Hepatocyte (in vitro differentiated cells): ENCODE measurements around the gene WBP1L. TPM values are rescaled to one million over a fixed set of nuclear protein-coding genes. Genes with fewer than 3 reads are reported as not detected.

Experiments
- DNase-seq: peaks from one replicate; pipeline ENCODE4 v3.0.0-alpha.2; 2016; ENCODE audit warnings: low spot score
- H2AFZ ChIP-seq: fragments of 200-600 bp; sonication (generic); 2 replicates; pipeline ENCODE4 v1.6.0; 2016; ENCODE audit warnings: antibody characterized with exemption, mild to moderate bottlenecking
- H3K27ac ChIP-seq: fragments of 200-600 bp; sonication (generic); 2 replicates; pipeline ENCODE4 v1.5.1; 2016; ENCODE audit warnings: mild to moderate bottlenecking
- H3K27me3 ChIP-seq: fragments of 200-600 bp; sonication (generic); 2 replicates; pipeline ENCODE4 v1.6.1; 2016
- H3K36me3 ChIP-seq: fragments of 200-600 bp; sonication (generic); replicated peaks from 2 replicates; pipeline ENCODE4 v1.5.1; 2016; ENCODE audit warnings: low read depth; ENCODE audit not compliant: insufficient read depth
- H3K4me1 ChIP-seq: fragments of 200-600 bp; sonication (generic); 2 replicates; pipeline ENCODE4 v1.5.1; 2016; ENCODE audit warnings: mild to moderate bottlenecking, moderate library complexity; ENCODE audit not compliant: insufficient read depth
- H3K4me2 ChIP-seq: fragments of 200-600 bp; sonication (generic); 2 replicates; pipeline ENCODE4 v1.6.0; 2016
- H3K4me3 ChIP-seq: fragments of 200-600 bp; sonication (generic); 2 replicates; pipeline ENCODE4 v1.5.1; 2016; ENCODE audit warnings: mild to moderate bottlenecking
- H3K79me2 ChIP-seq: fragments of 200-600 bp; sonication (generic); 2 replicates; pipeline ENCODE4 v1.6.0; 2017; ENCODE audit warnings: mild to moderate bottlenecking
- H3K9me2 ChIP-seq: fragments of 200-600 bp; sonication (generic); replicated peaks from 2 replicates; pipeline ENCODE4 v1.6.0; 2017; ENCODE audit warnings: mild to moderate bottlenecking; ENCODE audit not compliant: insufficient read depth
- H3K9me3 ChIP-seq: fragments of 200-600 bp; sonication (generic); 2 replicates; pipeline ENCODE4 v1.5.1; 2016; ENCODE audit warnings: low read depth, mild to moderate bottlenecking
- H4K20me1 ChIP-seq: fragments of 200-600 bp; sonication (generic); 2 replicates; pipeline ENCODE4 v1.6.0; 2016; ENCODE audit warnings: mild to moderate bottlenecking; ENCODE audit not compliant: insufficient read depth, poor library complexity, severe bottlenecking
- EZH2 ChIP-seq: fragments of 200-600 bp; sonication (generic); IDR thresholded peaks from 2 replicates; pipeline ENCODE4 v1.6.1; 2016; ENCODE audit warnings: antibody characterized with exemption, mild to moderate bottlenecking, borderline replicate concordance
- EZH2phosphoT487 ChIP-seq: fragments of 200-600 bp; sonication (generic); IDR thresholded peaks from one replicate; pipeline ENCODE4 v1.6.1; 2018; ENCODE audit warnings: antibody characterized with exemption, mild to moderate bottlenecking, low read depth, moderate library complexity; ENCODE audit not compliant: unreplicated experiment, severe bottlenecking
- WGBS: methylation state at CpG from one replicate; pipeline ENCODE4 v1.1.6; 2016; ENCODE audit warnings: low lambda C conversion rate; ENCODE audit errors: missing lambda C conversion rate; 5-methylcytosine and 5-hydroxymethylcytosine counted together
- polyA plus RNA-seq: library from polyadenylated mRNA; unstranded; fragments of >200 nt; fragmentation: Nextera tagmentation; extraction: Ambion mirVana; gene quantifications from 2 replicates; pipeline ENCODE4 v1.2.1, GENCODE V29; 2016
- total RNA-seq: library from RNA; depleted of rRNA; stranded (reverse); fragments of >200 nt; gene quantifications from 2 replicates; pipeline ENCODE4 v1.2.3, GENCODE V29; 2014
- TF ChIP-seq, protein P1 (sequence below): fragments of 200-600 bp; sonication (generic); IDR thresholded peaks from 2 replicates; pipeline ENCODE4 v1.5.1; 2016; ENCODE audit warnings: antibody characterized with exemption, mild to moderate bottlenecking; ENCODE audit not compliant: poor library complexity

WBP1L gene
- total and polyA plus RNA-seq, 2 experiments from 2014 or later, result 21.6 to 57.1 TPM

DNA sequence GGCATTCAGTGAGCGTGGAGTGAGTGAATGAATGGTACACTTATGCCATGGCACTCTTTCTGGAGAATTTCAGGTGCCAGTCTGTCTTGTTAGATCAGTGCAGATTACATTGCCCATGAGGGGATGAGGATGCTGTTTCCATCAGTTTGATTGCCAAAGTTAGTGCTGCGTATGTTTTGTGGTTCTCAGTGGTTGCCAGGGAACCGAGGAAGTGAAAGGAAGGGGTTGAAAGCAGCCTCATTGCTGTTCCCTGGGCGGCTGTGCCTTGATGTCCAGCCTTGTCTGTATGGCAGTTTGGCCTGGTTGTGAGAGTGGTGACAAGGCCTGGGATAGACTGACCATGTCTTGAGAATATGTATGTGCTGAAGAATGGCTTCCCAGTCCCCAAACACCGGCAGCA, 30.2 kb downstream of the WBP1L start:
- H3K27ac ChIP-seq, result no peak overlapping the region
- H3K9me2 ChIP-seq, result no peaks in the 10 kb centered on the region
- peaks cover 67% of the 10 kb centered on the region for H3K4me1 ChIP-seq
- no peak for DNase-seq
- no peaks in the 10 kb centered on the region for H3K9me3 ChIP-seq
- no peak overlapping the region for H2AFZ ChIP-seq
- WGBS, result 95% methylated on average over 5 of the region's 5 CpGs
- H3K79me2 ChIP-seq, result peaks cover 54% of the 10 kb centered on the region
- no peaks in the 10 kb centered on the region for H3K36me3 ChIP-seq
- H3K27me3 ChIP-seq, result no peaks in the 10 kb centered on the region
- no peaks in the 10 kb centered on the region for H4K20me1 ChIP-seq
- no peak for TF ChIP-seq EZH2phosphoT487
- no peak for TF ChIP-seq EZH2
- TF ChIP-seq, protein P1, sequence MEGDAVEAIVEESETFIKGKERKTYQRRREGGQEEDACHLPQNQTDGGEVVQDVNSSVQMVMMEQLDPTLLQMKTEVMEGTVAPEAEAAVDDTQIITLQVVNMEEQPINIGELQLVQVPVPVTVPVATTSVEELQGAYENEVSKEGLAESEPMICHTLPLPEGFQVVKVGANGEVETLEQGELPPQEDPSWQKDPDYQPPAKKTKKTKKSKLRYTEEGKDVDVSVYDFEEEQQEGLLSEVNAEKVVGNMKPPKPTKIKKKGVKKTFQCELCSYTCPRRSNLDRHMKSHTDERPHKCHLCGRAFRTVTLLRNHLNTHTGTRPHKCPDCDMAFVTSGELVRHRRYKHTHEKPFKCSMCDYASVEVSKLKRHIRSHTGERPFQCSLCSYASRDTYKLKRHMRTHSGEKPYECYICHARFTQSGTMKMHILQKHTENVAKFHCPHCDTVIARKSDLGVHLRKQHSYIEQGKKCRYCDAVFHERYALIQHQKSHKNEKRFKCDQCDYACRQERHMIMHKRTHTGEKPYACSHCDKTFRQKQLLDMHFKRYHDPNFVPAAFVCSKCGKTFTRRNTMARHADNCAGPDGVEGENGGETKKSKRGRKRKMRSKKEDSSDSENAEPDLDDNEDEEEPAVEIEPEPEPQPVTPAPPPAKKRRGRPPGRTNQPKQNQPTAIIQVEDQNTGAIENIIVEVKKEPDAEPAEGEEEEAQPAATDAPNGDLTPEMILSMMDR, result no peak
- no peak overlapping the region for H3K4me2 ChIP-seq
- H3K4me3 ChIP-seq, result no peak overlapping the region

DNA sequence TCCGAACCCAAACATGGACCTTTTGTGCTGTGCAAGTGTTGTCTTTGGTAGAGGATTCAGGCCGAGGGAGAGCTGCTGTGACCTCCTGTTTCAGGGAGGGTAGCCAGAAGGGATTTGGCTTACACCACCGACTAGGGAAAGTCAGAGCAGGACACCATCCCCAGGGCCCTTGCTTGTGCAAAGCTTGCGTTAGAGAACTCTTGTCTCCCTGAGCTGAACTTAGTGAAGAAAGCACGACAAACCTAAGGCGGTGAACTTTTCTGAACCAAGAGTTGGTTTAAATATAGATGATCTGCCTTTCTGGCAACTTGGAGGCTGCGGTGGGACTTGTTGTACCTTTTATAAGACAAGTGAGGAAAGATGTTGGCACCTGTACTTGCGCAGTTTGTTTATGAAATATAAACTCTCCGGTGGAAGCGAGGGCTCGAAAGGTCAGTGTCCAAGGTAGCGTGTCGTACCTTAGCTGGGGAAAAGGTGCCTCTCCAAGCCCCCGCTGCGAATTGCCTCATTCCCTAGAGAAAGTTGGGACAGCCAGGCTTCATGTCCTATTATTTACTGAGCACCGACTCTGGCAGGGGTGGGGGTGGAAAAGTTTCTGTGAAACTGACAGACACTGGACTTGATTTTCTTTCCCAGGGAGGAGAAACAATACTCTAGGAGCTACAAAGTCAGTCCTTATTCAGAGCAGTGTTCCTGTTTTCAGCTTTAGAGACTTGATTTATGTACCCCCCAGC, 31.6 kb downstream of the WBP1L start:
- WGBS, result 44% methylated on average over 16 of the region's 16 CpGs
- DNase-seq, result peak; percentile 41
- peak overlapping the region; percentile 76 for H3K4me2 ChIP-seq
- H3K36me3 ChIP-seq, result no peaks in the 10 kb centered on the region
- no peak for TF ChIP-seq EZH2
- TF ChIP-seq, protein P1, result no peak
- no peak for TF ChIP-seq EZH2phosphoT487
- no peaks in the 10 kb centered on the region for H3K9me3 ChIP-seq
- no peak overlapping the region for H2AFZ ChIP-seq
- no peaks in the 10 kb centered on the region for H4K20me1 ChIP-seq
- H3K27ac ChIP-seq, result peak overlapping the region; percentile 97
- H3K27me3 ChIP-seq, result no peaks in the 10 kb centered on the region
- no peak overlapping the region for H3K4me3 ChIP-seq
- no peaks in the 10 kb centered on the region for H3K9me2 ChIP-seq
- peaks cover 63% of the 10 kb centered on the region for H3K4me1 ChIP-seq
- peaks cover 66% of the 10 kb centered on the region for H3K79me2 ChIP-seq

DNA sequence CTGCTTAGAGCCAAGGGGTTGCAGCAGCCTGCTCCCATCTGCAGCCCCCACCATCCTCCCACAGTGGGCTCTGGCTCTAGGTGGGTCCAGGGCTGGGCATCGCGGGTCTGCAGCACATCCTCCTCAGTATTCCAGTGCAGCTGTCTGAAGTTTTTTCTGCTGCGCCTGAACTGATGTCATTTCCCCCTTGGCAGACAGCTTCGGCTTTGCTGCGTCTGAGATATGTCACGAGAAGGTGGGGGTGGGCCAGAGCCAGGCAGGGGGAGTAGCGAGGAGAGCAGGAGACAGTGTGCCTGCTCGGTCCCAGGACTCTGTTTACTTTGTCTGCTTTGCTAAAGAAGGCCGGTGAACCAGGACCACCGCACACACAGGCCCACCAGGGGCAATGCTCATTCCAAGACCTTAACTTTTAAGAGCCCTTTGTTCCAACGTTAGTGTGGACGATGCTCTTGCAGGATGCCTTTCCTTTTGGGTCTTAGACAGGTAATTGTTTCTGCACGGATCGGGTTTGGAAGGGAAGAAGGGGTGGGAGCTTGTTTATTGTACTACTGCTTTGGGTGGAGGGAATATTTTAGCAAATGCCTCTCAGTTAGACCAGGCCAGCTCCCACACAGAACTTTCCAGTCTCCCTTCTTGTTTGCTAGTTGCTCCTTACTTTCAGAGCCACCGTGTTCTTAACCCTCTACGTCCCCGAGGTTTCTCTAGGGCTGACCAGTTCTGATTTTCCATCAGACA, 32.4 kb downstream of the WBP1L start:
- H3K27me3 ChIP-seq, result no peaks in the 10 kb centered on the region
- no peaks in the 10 kb centered on the region for H3K9me2 ChIP-seq
- no peak for TF ChIP-seq EZH2phosphoT487
- TF ChIP-seq, protein P1, result no peak
- no peak for TF ChIP-seq EZH2
- peak overlapping the region; percentile 76 for H3K4me2 ChIP-seq
- no peak overlapping the region for H2AFZ ChIP-seq
- H3K27ac ChIP-seq, result peak overlapping the region; percentile 97
- no peaks in the 10 kb centered on the region for H3K36me3 ChIP-seq
- peaks cover 71% of the 10 kb centered on the region for H3K79me2 ChIP-seq
- peaks cover 62% of the 10 kb centered on the region for H3K4me1 ChIP-seq
- no peaks in the 10 kb centered on the region for H4K20me1 ChIP-seq
- H3K4me3 ChIP-seq, result peak overlapping the region; percentile 19
- H3K9me3 ChIP-seq, result no peaks in the 10 kb centered on the region
- DNase-seq, result peak; percentile 86
- 7% methylated on average over 17 of the region's 17 CpGs for WGBS
